ENCODE measurements around the gene FNBP1L.

The FNBP1L gene

DNA sequence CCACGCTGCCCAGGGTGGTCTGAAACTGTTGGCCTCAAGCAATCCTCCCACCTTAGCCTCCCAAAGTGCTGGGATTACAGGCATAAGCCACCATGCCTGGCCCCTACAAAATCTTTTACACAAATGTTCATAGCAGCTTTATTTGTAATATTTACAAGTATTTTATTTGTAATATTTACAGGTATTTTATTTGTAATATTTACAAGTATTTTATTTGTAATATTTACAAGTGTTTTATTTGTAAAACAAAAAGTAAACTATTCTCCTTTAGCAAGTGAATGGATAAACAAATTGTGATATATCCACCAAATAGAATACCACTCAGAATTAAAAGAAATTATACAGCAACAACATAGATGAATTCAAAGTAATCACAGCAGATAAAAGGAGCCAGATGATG lies 11.4 kb upstream of the FNBP1L start:
- TF ChIP-seq TAF1 (IDR thresholded peaks at IDR 0.05; ENCODE audit: borderline replicate concordance, insufficient read depth, low read length) (no peak), POLR2AphosphoS5 (IDR thresholded peaks at IDR 0.05; ENCODE audit: low read depth, low read length) (no peak), SIN3A (IDR thresholded peaks at IDR 0.05; ENCODE audit: borderline replicate concordance, insufficient read depth, low read length) (no peak), FOXP2 (optimal IDR thresholded peaks at IDR 0.05; ENCODE audit: borderline replicate concordance, extremely low read depth, extremely low read length, insufficient read depth) (no peak), REST (IDR thresholded peaks at IDR 0.05; ENCODE audit: insufficient read depth in 1 of 2, low read depth in 2 of 2, low read length in 2 of 2) (no peak)

GRCh38 chr1:93437976-93438605 lies 9.8 kb upstream of the FNBP1L start:
- TF ChIP-seq REST (IDR thresholded peaks at IDR 0.05; ENCODE audit: insufficient read depth in 1 of 2, low read depth in 2 of 2, low read length in 2 of 2) (no peak), FOXP2 (optimal IDR thresholded peaks at IDR 0.05; ENCODE audit: borderline replicate concordance, extremely low read depth, extremely low read length, insufficient read depth) (no peak), SIN3A (IDR thresholded peaks at IDR 0.05; ENCODE audit: borderline replicate concordance, insufficient read depth, low read length) (no peak), POLR2AphosphoS5 (IDR thresholded peaks at IDR 0.05; ENCODE audit: low read depth, low read length) (no peak), TAF1 (IDR thresholded peaks at IDR 0.05; ENCODE audit: borderline replicate concordance, insufficient read depth, low read length) (no peak)

DNA sequence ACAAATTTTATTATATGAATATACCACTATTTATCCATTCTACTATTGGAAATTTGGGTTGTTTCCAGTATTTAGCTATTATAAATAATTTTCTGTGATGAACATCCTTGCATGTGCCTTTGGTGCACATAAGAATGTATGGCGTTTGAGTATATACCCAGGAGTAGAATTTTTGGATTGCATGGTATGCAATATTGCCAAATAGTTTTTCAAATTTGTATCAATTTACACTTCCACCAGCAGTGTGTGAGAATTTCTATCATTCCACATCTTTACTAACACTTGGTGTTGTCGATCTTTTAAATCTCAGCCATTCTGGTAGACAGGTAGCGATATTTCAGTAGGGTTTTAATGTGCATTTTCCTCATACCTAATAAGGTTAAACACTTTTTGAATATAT lies 9.2 kb upstream of the FNBP1L start:
- TF ChIP-seq POLR2AphosphoS5 (IDR thresholded peaks at IDR 0.05; ENCODE audit: low read depth, low read length): no peak
- no peak for TF ChIP-seq REST (IDR thresholded peaks at IDR 0.05; ENCODE audit: insufficient read depth in 1 of 2, low read depth in 2 of 2, low read length in 2 of 2)
- TF ChIP-seq FOXP2 (optimal IDR thresholded peaks at IDR 0.05; ENCODE audit: borderline replicate concordance, extremely low read depth, extremely low read length, insufficient read depth): no peak
- TF ChIP-seq TAF1 (IDR thresholded peaks at IDR 0.05; ENCODE audit: borderline replicate concordance, insufficient read depth, low read length): no peak
- TF ChIP-seq SIN3A (IDR thresholded peaks at IDR 0.05; ENCODE audit: borderline replicate concordance, insufficient read depth, low read length): no peak

DNA sequence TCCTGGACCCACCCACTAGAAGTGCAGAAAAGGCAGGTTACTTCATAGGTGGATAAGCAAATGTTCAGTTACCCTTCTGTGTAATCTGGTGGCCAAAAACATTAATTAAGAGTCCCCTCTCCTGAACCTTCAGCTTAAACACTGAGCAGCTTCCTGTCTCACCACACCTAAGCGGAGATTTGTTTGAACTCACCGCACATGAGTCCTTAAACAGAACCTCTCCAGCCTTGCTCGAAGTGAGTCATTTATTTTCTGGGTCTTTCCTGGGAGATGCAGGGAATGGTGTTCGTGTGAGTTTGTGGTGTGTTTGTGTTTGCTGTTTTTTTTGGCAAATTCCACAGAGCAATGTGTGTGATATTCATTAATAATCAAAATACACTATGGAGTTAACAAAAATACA lies 7.6 kb upstream of the FNBP1L start:
- TF ChIP-seq FOXP2 (optimal IDR thresholded peaks at IDR 0.05; ENCODE audit: borderline replicate concordance, extremely low read depth, extremely low read length, insufficient read depth) (no peak), SIN3A (IDR thresholded peaks at IDR 0.05; ENCODE audit: borderline replicate concordance, insufficient read depth, low read length) (no peak), TAF1 (IDR thresholded peaks at IDR 0.05; ENCODE audit: borderline replicate concordance, insufficient read depth, low read length) (no peak), REST (IDR thresholded peaks at IDR 0.05; ENCODE audit: insufficient read depth in 1 of 2, low read depth in 2 of 2, low read length in 2 of 2) (no peak), POLR2AphosphoS5 (IDR thresholded peaks at IDR 0.05; ENCODE audit: low read depth, low read length) (no peak)
